ENCODE measurements around the gene NCKAP5.

NCKAP5 gene

GRCh38 chr2:133415210-133415876 lies 152.9 kb downstream of the NCKAP5 start:
- DNase-seq (ENCODE audit: insufficient read length): no peak
- TF ChIP-seq POLR2A (IDR thresholded peaks at IDR 0.05; ENCODE audit: low read depth, low read length) (no peak), TAF1 (IDR thresholded peaks at IDR 0.05; ENCODE audit: borderline replicate concordance, low read depth, low read length) (no peak), POLR2AphosphoS5 (IDR thresholded peaks at IDR 0.05; ENCODE audit: low read depth, low read length) (no peak)
- no peak for FAIRE-seq

- FAIRE-seq (no peak), DNase-seq (ENCODE audit: insufficient read length) (no peak)
- no peak for TF ChIP-seq POLR2AphosphoS5 (IDR thresholded peaks at IDR 0.05; ENCODE audit: low read depth, low read length)
- TF ChIP-seq TAF1 (IDR thresholded peaks at IDR 0.05; ENCODE audit: borderline replicate concordance, low read depth, low read length): no peak
These were observed 153.6 kb downstream of the NCKAP5 start for GRCh38 chr2:133414486-133415209.

- TF ChIP-seq POLR2A (IDR thresholded peaks at IDR 0.05; ENCODE audit: low read depth, low read length) (no peak), TAF1 (IDR thresholded peaks at IDR 0.05; ENCODE audit: borderline replicate concordance, low read depth, low read length) (no peak), POLR2AphosphoS5 (IDR thresholded peaks at IDR 0.05; ENCODE audit: low read depth, low read length) (no peak)
- no peak for DNase-seq (ENCODE audit: insufficient read length)
- FAIRE-seq: no peak
These were observed 154.4 kb downstream of the NCKAP5 start for GRCh38 chr2:133413863-133414262.

GRCh38 chr2:133412694-133413093 lies 155.6 kb downstream of the NCKAP5 start:
- no peak for TF ChIP-seq TAF1 (IDR thresholded peaks at IDR 0.05; ENCODE audit: borderline replicate concordance, low read depth, low read length)
- no peak for TF ChIP-seq POLR2A (IDR thresholded peaks at IDR 0.05; ENCODE audit: low read depth, low read length)
- TF ChIP-seq POLR2AphosphoS5 (IDR thresholded peaks at IDR 0.05; ENCODE audit: low read depth, low read length): no peak
- DNase-seq (ENCODE audit: insufficient read length) (no peak), FAIRE-seq (no peak)

- no peak for DNase-seq (ENCODE audit: insufficient read length)
- TF ChIP-seq POLR2AphosphoS5 (IDR thresholded peaks at IDR 0.05; ENCODE audit: low read depth, low read length) (no peak), POLR2A (IDR thresholded peaks at IDR 0.05; ENCODE audit: low read depth, low read length) (no peak), TAF1 (IDR thresholded peaks at IDR 0.05; ENCODE audit: borderline replicate concordance, low read depth, low read length) (no peak)
- no peak for FAIRE-seq
These were observed 156.4 kb downstream of the NCKAP5 start for GRCh38 chr2:133411857-133412256.

GRCh38 chr2:133411101-133411500 lies 157.2 kb downstream of the NCKAP5 start:
- FAIRE-seq: no peak
- TF ChIP-seq POLR2AphosphoS5 (IDR thresholded peaks at IDR 0.05; ENCODE audit: low read depth, low read length) (no peak), POLR2A (IDR thresholded peaks at IDR 0.05; ENCODE audit: low read depth, low read length) (no peak), TAF1 (IDR thresholded peaks at IDR 0.05; ENCODE audit: borderline replicate concordance, low read depth, low read length) (no peak)
- DNase-seq (ENCODE audit: insufficient read length): no peak

- FAIRE-seq (no peak), DNase-seq (ENCODE audit: insufficient read length) (no peak)
- TF ChIP-seq TAF1 (IDR thresholded peaks at IDR 0.05; ENCODE audit: borderline replicate concordance, low read depth, low read length): no peak
- no peak for TF ChIP-seq POLR2AphosphoS5 (IDR thresholded peaks at IDR 0.05; ENCODE audit: low read depth, low read length)
- no peak for TF ChIP-seq POLR2A (IDR thresholded peaks at IDR 0.05; ENCODE audit: low read depth, low read length)
These were observed 158.5 kb downstream of the NCKAP5 start for GRCh38 chr2:133409581-133410285.

GRCh38 chr2:133408671-133409070 lies 159.6 kb downstream of the NCKAP5 start:
- TF ChIP-seq POLR2AphosphoS5 (IDR thresholded peaks at IDR 0.05; ENCODE audit: low read depth, low read length): no peak
- TF ChIP-seq POLR2A (IDR thresholded peaks at IDR 0.05; ENCODE audit: low read depth, low read length): no peak
- no peak for TF ChIP-seq TAF1 (IDR thresholded peaks at IDR 0.05; ENCODE audit: borderline replicate concordance, low read depth, low read length)
- FAIRE-seq (no peak), DNase-seq (ENCODE audit: insufficient read length) (no peak)

- TF ChIP-seq POLR2A (IDR thresholded peaks at IDR 0.05; ENCODE audit: low read depth, low read length) (no peak), POLR2AphosphoS5 (IDR thresholded peaks at IDR 0.05; ENCODE audit: low read depth, low read length) (no peak), TAF1 (IDR thresholded peaks at IDR 0.05; ENCODE audit: borderline replicate concordance, low read depth, low read length) (no peak)
- DNase-seq (ENCODE audit: insufficient read length) (no peak), FAIRE-seq (no peak)
These were observed 160.9 kb downstream of the NCKAP5 start for GRCh38 chr2:133407341-133407740.

GRCh38 chr2:133405252-133405651 lies 163.0 kb downstream of the NCKAP5 start:
- DNase-seq (ENCODE audit: insufficient read length) (no peak), FAIRE-seq (no peak)
- TF ChIP-seq POLR2A (IDR thresholded peaks at IDR 0.05; ENCODE audit: low read depth, low read length) (no peak), TAF1 (IDR thresholded peaks at IDR 0.05; ENCODE audit: borderline replicate concordance, low read depth, low read length) (no peak), POLR2AphosphoS5 (IDR thresholded peaks at IDR 0.05; ENCODE audit: low read depth, low read length) (no peak)

GRCh38 chr2:133400411-133400810 lies 167.9 kb downstream of the NCKAP5 start:
- no peak for FAIRE-seq
- TF ChIP-seq POLR2AphosphoS5 (IDR thresholded peaks at IDR 0.05; ENCODE audit: low read depth, low read length) (no peak), TAF1 (IDR thresholded peaks at IDR 0.05; ENCODE audit: borderline replicate concordance, low read depth, low read length) (no peak), POLR2A (IDR thresholded peaks at IDR 0.05; ENCODE audit: low read depth, low read length) (no peak)
- no peak for DNase-seq (ENCODE audit: insufficient read length)

Measured in GM12892 (cell line).